ENCODE data around the gene STAT5B.
A peak's percentile ranks its signal among the peaks of the same experiment; 100 is the strongest.
"Not testable (repeated sequence)": the region's sequence is repeated elsewhere in the genome, so short reads cannot be mapped to it uniquely, and the experiment has no call there.

The STAT5B gene

GRCh38 chr17:42268236-42268635 is 8.0 kb downstream of the STAT5B start:
- no peak for DNase-seq (ENCODE audit: low read depth in 2 of 2)

DNA sequence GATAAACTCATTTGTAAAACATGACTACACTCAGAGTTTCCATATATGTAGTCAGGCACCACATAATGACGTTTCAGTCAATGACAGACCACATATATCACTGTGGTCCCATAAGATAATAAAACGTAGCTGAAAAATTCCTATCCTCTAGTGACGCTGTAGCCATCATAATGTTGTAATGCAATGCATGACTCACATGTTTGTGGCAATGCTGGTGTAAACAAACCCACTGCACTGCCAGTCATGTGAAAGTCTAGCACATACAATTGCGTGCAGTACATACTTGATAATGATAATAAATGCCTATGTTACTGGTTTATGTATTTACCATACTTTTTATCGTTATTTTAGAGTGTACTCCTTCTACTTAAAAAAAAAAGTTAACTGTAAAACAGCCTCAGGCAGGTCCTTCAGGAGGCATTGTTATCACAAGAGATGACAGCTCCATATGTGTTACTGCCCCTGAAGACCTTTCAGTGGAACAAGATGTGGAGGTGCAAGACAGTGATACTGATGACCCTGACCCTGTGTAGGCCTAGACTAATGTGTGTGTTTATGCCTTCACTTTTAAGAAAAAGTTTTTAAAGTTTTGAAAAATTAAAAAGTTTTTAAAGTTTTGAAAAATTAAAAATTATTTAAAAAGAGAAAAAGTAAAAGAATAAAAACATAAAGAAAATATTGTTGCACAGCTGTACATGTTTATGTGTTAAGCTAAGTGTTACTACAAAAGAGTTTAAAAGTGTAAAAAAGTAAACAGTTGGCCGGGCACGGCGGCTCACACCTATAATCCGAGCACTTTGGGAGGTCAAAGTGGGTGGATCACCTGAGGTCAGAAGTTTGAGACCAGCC is 9.0 kb downstream of the STAT5B start:
- peak in 1 of 2 donors; percentile 41 for DNase-seq (ENCODE audit: low read depth in 2 of 2)

DNA sequence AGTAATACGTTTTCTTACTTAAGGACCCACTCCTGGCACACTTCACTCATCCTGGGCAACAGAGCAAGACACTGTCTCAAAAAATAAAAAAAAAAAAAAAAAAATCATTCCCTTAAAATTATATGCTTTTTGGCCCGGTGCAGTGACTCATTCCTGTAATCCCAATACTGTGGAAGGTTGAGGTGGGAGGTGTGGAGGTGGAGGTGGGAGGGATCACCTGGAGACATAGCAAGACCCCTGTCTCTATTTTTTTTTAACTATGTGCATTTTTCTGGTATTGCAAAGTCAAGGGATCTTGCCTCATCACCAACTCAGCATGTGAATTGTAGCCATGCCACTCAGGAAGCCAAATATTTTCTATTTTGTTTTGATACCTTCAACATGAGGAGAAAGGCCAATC is 9.7 kb downstream of the STAT5B start:
- DNase-seq (ENCODE audit: low read depth in 2 of 2), result no peak

DNA sequence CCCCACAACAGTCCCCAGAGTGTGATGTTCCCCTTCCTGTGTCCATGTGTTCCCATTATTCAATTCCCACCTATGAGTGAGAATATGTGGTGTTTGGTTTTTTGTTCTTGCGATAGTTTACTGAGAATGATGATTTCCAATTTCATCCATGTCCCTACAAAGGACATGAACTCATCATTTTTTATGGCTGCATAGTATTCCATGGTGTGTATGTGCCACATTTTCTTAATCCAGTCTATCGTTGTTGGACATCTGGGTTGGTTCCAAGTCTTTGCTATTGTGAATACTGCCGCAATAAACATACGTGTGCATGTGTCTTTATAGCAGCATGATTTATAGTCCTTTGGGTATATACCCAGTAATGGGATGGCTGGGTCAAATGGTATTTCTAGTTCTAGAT is 11.8 kb downstream of the STAT5B start:
- DNase-seq (ENCODE audit: low read depth in 2 of 2), result not testable (repeated sequence)

DNA sequence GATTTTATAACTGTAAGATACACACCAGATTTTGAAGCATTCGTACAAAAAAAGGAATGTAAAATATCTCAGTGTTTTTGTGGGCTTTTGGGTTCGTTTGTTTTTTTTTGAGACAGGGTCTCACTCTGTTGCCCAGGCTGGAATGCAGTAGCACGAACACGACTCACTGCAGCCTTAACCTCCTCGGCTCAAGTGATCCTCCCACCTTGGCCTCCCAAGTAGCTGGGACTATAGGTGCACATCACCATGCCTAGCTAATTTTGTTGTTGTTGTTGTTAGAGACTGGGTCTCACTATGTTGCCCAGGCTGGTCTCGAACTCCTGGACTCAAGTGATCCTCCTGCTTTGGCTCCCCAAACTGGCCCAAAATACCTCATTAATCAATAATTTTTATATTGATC is 15.9 kb downstream of the STAT5B start:
- no peak for DNase-seq (ENCODE audit: low read depth in 2 of 2)

DNA sequence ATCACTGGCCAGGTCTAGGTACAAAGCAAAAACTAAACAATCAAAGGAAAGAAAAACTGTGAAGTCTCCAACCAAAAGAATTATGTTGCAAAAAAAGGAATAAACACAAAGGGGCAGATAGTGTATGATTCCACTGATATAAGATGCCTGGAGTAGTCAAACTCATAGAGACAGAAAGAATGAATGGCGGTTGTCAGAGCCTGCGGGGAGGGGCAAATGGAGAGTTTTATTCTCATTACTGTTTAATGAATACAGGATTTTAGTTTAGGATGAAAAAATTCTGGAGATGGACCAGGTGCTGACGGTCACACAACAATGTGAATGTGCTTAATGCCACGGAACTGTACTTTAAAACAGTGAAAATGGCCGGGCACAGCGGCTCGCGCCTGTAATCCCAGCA is 20.7 kb downstream of the STAT5B start:
- no peak for DNase-seq (ENCODE audit: low read depth in 2 of 2)

DNA sequence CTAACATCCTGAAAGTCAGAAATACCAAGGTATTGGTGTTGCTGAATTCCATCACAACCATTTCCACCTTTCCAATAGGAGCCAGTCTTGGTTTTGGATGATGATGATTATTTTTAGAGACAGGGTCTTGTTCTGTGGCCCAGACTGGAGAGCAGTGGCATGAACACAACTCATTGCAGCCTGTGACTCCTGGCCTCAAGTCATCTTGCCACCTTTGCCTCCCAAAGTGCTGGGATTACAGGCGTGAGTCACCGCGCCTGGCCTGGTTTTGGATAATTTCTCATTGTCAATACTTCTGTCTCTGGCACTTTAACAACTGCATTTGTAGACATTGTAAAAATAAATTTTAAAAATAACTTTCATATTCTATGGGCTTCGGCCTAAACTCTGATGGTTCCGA is 22.6 kb downstream of the STAT5B start:
- DNase-seq (ENCODE audit: low read depth in 2 of 2), result no peak

DNA sequence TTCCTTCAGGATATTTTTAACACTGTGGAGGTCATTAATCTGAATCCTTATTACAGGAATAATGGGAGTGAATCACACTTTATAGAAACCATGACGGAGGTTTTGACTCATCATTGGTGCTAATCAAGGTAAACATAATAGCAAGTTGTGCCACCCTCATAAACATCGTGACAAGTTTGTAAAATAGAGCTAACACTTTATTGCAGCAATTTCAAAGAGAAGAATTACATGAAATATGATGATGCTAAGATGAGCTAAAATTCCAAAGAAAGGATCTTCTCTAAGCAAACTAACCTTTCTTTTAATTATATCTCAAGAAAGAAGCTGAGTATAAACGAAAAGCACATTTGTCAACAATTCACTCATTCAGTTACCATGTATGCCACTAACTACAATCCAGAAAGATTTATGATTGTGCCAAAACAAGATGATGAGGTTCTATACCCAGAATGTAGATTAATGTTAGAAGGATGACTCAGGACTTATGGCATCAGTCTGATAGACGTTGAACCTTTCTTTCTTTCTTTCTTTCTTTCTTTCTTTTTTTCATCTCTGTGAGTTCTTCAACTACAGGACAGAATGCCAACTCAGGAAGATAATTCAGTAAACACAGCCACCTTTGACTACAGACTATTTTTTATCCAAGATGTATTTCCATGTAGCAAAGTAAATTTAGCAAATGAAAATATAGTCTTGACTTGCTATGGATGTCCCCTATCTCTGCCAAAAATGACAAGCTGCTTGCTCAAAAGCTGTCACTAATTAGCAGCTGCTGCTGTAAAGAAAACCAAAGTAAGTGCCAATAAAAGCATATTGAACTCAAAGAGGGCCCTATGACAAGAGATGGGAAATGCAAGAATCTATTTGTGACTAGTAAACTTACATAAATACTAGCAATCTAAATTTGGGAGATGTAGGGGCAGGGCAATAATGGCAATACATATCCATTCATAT is 23.3 kb downstream of the STAT5B start:
- DNase-seq (ENCODE audit: low read depth in 2 of 2), result no peak

DNA sequence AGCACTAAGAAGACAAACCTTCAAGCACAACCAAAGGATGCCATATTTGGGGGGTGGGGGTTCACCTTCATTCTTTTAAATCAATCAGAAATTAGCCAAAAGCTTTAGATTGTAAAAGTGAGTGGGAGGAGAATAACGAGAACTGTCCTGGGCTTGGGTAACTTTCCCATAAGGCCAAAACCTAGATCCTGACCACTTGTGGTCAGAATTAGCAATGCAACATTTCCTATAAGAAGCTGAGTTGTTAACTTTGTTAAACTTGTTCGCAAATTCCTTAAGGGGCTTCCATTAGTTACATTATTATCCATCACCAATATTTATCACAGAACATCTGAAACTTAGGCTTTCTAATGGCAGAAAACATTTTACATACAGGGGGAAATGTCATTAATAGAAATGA is 25.1 kb downstream of the STAT5B start:
- DNase-seq (ENCODE audit: low read depth in 2 of 2), result no peak

GRCh38 chr17:42249681-42250446 is 26.3 kb downstream of the STAT5B start:
- no peak for DNase-seq (ENCODE audit: low read depth in 2 of 2)

- peak; percentile 47 to 61 for DNase-seq (ENCODE audit: low read depth in 2 of 2)
Measured at GRCh38 chr17:42248351-42249179, 27.6 kb downstream of the STAT5B start.

- no peak for DNase-seq (ENCODE audit: low read depth in 2 of 2)
Measured at GRCh38 chr17:42247734-42248133, 28.5 kb downstream of the STAT5B start.

DNA sequence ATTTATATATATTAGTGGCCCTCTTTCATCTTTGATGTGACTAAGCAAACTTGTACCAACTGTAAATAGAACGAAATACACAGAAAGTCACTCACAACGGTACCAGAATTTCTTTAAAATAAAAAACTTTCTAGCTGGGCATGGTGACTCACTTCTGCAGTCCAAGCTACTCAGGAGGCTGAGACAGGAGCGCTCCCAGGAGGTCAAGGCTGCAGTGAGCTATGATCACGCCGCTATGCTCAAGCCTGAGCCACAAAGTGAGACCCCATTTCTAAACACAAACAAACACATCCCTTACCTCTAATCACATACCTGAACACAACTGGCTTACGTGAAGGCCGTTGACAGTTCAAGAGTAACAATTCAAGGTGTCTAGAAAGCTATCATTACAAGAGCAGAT is 29.7 kb downstream of the STAT5B start:
- DNase-seq (ENCODE audit: low read depth in 2 of 2), result no peak

GRCh38 chr17:42245183-42245582 is 31.0 kb downstream of the STAT5B start:
- not testable (repeated sequence) for DNase-seq (ENCODE audit: low read depth in 2 of 2)

- DNase-seq (ENCODE audit: low read depth in 2 of 2), result not testable (repeated sequence)
Measured at GRCh38 chr17:42244116-42244515, 32.1 kb downstream of the STAT5B start.

- no peak for DNase-seq (ENCODE audit: low read depth in 2 of 2)
Measured at GRCh38 chr17:42243493-42243982, 32.7 kb downstream of the STAT5B start.

GRCh38 chr17:42241871-42242270 is 34.3 kb downstream of the STAT5B start:
- no peak for DNase-seq (ENCODE audit: low read depth in 2 of 2)

DNA sequence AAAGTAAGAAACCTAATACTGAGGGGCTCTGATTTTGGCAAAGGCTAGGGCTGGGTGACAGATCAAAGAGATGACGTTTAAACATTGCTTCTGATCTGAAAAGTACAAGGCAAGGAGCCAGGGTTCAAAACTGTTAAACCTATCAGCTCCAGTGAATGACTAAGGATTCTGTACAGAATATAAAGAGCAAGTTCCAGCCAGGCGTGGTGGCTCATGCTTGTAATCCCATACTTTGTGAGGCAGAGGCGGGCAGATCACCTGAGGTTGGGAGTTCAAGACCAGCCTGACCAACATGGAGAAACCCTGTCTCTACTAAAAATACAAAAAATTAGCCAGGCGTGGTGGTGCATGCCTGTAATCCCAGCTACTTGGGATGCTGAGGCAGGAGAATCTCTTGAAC is 35.3 kb downstream of the STAT5B start:
- not testable (repeated sequence) for DNase-seq (ENCODE audit: low read depth in 2 of 2)

- no peak for DNase-seq (ENCODE audit: low read depth in 2 of 2)
Measured at GRCh38 chr17:42240201-42240600, 36.0 kb downstream of the STAT5B start.

DNA sequence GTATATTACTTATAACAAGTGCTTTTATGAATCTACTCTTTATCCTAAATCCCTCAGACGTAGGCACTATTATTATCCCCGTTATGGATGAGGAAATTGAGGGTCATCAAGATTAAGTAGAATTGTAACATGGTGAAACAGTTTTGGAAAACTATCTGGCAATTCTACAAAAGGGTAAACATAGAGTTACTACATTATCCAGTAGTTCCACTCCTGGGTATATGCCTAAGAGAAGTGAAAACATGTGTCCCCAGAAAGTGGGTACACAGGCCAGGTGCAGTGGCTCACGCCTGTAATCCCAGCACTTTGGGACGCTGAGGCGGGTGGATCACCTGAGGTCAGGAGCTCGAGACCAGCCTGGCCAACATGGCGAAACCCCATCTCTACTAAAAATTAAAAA is 36.6 kb downstream of the STAT5B start:
- not testable (repeated sequence) for DNase-seq (ENCODE audit: low read depth in 2 of 2)

GRCh38 chr17:42236760-42237159 is 39.4 kb downstream of the STAT5B start:
- no peak for DNase-seq (ENCODE audit: low read depth in 2 of 2)
